GM12872 (cell line): ENCODE measurements around the gene TBCC.

ENCODE experiments used
- TF ChIP-seq, protein P1 (sequence below): IDR thresholded peaks from 3 replicates; pipeline ENCODE4 v1.5.1; 2011; ENCODE audit warnings: low read depth, mild to moderate bottlenecking, low read length, moderate library complexity; ENCODE audit not compliant: insufficient read depth

The TBCC gene, protein sequence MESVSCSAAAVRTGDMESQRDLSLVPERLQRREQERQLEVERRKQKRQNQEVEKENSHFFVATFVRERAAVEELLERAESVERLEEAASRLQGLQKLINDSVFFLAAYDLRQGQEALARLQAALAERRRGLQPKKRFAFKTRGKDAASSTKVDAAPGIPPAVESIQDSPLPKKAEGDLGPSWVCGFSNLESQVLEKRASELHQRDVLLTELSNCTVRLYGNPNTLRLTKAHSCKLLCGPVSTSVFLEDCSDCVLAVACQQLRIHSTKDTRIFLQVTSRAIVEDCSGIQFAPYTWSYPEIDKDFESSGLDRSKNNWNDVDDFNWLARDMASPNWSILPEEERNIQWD

DNA sequence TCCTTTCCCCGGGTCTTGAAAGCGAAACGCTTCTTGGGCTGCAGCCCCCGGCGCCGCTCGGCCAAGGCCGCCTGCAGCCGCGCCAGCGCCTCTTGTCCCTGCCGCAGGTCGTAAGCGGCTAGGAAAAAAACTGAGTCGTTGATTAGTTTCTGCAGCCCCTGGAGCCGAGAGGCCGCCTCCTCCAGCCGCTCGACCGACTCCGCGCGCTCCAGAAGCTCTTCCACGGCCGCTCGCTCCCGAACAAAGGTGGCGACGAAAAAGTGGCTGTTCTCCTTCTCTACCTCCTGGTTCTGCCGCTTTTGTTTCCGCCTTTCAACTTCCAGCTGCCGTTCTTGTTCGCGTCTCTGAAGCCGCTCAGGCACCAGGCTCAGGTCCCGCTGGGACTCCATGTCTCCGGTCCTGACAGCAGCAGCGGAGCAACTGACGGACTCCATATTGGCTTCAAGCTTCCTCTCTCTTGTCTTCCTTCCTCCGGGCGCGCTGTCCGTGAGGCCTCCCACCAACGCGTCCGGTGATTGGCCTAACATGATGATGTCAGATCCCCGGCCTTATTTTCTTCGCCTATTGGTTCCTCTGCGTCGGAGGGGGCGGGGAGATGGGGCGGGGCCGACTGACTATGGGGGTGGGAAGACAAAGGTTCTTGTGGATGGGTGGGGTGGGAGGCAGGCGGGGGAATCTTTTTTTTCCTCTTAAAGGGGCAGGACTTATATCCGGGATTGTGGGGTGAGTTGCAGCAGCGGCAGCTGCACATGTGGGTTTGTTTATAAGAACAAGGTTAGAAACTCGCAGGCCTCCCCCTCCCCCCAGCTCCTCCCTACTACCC, at the start of gene TBCC:
Gene TBCC (minus strand): TSS at position 464 of the 823 bp plus-strand sequence. CDS start 30 bp downstream, at position 434.
- TF ChIP-seq, protein P1, sequence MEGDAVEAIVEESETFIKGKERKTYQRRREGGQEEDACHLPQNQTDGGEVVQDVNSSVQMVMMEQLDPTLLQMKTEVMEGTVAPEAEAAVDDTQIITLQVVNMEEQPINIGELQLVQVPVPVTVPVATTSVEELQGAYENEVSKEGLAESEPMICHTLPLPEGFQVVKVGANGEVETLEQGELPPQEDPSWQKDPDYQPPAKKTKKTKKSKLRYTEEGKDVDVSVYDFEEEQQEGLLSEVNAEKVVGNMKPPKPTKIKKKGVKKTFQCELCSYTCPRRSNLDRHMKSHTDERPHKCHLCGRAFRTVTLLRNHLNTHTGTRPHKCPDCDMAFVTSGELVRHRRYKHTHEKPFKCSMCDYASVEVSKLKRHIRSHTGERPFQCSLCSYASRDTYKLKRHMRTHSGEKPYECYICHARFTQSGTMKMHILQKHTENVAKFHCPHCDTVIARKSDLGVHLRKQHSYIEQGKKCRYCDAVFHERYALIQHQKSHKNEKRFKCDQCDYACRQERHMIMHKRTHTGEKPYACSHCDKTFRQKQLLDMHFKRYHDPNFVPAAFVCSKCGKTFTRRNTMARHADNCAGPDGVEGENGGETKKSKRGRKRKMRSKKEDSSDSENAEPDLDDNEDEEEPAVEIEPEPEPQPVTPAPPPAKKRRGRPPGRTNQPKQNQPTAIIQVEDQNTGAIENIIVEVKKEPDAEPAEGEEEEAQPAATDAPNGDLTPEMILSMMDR: no peak

DNA sequence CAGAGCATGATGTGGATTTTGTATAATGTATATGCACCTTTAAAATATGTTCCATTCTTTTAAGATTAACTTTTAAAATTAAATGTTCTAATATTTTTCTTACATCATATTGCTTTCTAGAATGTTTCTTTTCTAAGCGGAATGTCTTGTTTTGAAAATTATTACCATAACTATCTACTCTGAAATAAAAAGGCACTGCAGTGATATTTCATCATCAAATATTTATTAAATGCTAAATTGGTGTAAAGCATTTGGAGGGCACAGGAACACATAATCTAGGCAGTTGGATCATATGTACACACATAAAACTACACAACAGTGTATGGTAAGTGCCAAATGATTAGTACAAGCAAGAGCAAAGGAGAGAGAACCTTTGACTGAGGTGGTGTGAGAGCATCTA, 49.7 kb upstream of the TBCC start:
- TF ChIP-seq, protein P1: no peak

DNA sequence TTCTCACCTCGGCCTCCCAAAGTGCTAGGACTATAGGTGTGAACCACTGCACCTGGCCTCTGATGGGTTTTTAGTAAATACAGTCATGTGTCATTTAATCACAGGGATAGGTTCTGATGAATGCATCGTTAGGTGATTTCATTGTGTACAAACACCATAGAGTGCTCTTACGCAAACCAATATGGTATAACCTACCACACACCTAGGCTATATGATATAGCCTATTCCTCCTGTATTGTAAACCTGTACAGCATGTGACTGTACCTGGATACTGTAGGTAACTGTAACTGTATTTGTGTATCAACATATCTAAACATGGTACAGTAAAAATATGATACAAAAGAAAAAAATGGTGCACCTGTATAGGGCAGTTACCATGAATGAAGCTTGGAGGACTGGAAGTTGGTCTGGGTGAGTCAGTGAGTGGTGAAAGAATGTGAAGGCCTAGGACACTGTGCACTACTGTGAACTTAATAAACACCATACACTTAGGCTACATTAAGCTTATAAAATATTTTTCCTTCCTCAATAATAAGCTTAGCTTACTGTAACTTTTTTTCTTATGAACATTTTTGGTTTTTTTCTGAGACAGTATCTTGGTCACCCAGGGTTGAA, 45.9 kb upstream of the TBCC start:
- TF ChIP-seq, protein P1: no peak

DNA sequence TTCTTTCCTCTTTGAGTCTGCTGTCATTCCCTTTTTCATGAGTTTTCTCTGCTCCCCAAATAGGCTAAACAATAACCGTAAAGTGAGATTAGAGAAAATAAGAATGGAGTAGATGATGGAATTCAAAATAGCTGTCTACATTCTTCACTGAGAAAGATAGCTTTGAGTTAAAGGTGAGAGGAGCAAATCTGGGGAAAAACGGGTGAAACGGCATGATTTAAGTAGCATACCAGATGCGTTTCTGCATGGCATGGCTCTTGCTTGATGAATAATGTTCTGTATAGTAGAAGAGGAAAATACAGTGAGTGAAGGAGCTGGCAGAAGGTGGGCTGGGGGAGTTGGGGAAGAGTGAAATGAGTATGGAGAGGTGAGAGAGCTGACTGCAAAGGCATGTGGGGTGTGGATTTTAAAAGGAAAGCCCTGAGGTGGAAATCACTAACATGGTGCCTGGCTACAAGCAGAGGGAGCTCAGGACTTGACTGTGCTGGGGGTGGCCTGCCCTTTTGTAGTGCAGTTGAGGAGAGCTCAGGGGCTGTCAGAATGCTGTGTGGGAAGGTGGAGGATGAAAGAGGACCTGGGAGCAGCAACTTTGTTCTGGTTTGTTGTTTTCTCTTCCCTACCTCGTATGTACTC, 44.8 kb upstream of the TBCC start:
- TF ChIP-seq, protein P1: no peak

DNA sequence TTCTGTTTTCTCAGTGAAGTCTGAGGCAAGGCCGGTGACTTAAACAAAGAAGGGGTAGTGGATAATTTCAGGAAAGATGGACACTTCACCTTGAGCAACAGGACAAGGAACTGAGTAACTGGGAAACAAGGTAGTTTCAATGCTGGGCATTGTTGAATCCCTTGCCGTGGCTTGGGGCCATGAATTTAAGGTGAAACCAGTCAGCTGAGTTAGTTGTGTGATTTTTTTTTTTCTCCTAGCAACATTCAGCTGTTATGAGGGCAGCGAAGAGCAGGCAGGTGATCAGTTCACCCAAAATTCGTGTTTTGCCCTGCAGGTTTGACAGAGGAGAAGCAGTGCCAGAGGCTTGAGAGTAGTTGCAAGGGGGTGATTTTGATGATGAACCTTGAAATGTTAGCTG, 42.8 kb upstream of the TBCC start:
- TF ChIP-seq, protein P1: no peak

DNA sequence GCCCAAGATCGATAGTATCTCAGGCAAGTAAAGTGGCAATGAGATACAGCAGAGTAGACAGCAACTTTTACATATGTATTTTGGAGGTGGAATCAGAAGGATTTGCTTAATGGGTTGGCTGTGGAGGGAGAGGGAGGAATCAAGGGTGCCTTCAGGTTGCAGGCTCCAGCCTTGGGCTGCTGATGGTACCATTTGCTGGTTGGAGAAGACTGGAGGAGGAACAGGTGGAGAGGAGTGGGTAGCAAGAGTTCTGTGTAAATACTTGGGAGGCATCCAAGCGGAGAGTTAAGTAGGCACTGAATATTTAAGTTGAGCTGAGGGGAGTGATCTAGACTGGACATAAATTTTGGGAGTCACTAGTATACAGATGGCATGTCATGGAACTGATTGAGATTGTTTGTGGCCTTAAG, 41.2 kb upstream of the TBCC start:
- TF ChIP-seq, protein P1: no peak
